HG03196 (cell line): ENCODE results near the gene GATA1.
A peak's percentile ranks its signal among the peaks of the same experiment; 100 is the strongest.

Experiments
- ATAC-seq: cut with Tn5 transposase; IDR thresholded peaks from one replicate; pipeline ENCODE4 v1.9.1; 2021; ENCODE audit not compliant: unreplicated experiment

The GATA1 gene

DNA sequence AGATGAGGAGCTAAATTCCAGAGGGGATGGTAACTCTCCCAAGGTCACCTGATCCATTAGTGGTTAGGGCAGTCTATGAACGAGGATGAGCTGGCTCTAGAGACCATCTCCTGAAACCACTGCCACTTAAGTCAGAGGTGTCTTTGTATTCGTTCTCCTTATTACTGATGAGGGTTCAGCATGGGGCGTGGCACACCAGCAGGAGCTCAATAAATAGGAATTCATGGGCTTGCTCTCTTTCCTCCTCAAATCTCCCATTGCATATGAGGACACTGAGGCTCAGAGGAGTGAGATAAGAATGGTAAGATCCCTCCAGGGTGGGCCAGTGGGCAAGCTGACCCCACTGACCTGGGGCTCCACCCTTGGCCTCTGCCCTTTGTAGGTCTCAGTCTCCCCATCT lies 1.7 kb upstream of the GATA1 start:
- no peak for ATAC-seq

DNA sequence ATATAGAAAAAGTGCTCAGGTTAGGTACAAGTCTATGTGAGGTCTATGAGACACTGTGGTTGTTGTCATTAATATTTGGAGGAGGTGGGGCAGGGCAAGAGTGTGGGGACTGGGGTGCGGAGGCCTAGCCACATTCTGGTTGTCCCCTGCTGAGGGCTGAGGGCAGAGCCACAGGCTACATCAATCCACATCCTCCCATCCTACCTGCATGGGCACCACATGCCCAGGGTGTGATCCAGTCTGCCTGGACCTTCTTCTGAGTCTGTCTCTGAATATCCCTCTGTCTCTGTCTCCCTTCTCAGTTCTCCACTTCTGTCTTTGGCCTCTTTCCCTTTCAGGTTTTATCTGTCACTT lies 1.2 kb upstream of the GATA1 start:
- ATAC-seq: no peak

DNA sequence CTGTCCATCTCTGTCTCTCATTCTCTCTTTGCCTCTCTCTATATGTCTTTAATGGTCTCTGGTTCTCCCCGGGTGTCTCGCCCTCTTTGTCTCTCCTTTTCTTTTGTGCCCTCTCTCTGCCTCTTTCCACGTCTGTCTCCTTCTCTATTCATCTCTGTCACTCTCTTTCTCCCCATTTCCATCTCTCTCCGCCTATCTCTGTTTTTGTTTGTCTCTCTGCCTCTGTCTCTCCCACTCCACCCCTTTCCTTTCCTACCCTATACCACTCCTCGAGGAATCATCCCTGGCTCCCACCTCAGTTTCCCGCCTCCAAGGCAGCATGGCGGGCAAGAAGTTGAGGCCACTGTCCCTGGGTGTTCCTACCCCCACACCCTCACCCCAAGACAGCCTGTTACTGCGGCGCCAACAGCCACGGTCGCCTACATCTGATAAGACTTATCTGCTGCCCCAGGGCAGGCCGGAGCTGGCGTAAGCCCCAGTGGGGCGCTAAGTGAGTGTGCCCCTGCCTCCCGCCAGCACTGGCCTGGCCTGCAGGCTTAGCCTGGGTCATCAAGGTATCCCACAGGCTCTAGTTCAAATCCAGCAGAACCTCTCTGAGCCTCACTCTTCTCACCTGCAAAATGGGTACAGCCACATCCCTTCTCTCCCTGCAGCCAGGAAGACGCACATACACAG lies 713 bp upstream of the GATA1 start:
- no peak for ATAC-seq

DNA sequence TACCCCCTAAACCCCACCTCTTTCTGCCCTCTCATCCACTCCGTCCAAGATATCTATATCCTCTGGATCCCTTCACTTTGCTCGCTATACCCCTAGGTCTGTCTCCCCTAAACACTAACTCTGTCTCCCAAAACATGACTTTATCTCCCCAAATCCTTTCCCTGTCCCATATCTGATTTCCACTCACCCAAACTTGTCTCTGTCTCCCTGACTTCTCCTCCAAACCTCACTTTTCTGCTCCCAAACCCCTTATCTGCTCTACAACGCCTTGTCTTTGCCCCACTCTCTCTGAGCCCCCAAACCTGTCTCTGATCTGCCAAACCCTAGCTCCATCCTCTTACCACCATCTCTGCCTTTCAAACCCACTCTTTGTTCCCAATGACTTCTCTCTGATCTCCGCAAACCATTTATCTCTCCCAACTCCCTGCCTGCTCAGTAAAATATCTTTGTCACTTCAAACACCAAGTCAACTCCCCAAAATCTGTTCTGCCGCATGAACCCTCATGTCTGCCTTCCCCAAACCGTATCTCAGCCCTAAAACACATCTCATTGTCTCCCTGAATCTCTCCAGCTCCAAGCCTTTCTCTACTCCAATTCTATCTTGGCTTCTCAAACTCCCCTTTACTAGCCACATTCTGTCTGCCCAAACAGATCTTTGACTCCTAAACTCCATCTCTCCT lies 575 bp downstream of the GATA1 start:
- ATAC-seq: no peak

DNA sequence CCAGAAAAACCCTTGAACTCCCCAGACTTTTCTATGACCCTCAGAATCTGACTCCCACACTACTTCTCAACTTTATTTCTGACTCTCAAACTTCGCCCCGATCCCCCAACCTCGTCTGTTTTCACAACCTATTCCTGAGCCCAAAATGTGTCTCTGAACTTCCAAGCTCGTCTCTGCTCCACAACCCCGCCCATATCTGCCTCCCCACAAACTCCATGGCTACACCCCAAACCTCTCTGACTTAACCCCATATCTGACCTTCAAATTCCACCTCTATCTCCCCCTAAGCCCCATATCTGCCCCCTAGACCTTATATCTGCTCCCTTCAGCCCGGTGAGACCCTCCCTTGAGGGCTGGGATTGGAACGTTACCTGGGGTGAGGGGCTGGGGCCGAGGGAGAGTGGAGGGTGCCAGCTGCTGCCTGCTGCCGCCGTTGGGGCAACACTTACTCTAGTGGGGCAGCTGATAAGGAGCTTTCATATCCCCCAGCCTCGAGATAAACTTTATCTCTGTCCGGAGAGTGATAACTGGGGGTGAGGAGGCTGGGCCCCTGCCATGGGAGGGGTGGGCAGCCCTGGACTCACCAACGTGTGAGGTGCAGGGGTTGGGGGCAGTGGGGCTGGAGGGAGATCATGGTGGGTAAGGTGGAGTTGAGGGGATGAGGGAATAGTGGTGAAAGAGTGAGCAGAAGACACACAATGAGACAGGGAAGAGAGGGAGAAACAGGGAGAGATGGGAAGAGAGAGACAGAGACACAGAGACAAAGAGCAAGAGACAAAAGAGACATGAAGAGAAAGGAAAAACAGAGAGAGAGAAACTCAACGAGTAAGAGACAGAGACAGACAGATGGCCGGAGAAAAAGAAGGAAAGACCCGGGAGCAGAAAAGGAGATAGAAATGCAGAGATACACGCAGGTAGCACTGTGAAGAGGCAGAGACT lies 1.4 kb downstream of the GATA1 start:
- ATAC-seq: no peak

DNA sequence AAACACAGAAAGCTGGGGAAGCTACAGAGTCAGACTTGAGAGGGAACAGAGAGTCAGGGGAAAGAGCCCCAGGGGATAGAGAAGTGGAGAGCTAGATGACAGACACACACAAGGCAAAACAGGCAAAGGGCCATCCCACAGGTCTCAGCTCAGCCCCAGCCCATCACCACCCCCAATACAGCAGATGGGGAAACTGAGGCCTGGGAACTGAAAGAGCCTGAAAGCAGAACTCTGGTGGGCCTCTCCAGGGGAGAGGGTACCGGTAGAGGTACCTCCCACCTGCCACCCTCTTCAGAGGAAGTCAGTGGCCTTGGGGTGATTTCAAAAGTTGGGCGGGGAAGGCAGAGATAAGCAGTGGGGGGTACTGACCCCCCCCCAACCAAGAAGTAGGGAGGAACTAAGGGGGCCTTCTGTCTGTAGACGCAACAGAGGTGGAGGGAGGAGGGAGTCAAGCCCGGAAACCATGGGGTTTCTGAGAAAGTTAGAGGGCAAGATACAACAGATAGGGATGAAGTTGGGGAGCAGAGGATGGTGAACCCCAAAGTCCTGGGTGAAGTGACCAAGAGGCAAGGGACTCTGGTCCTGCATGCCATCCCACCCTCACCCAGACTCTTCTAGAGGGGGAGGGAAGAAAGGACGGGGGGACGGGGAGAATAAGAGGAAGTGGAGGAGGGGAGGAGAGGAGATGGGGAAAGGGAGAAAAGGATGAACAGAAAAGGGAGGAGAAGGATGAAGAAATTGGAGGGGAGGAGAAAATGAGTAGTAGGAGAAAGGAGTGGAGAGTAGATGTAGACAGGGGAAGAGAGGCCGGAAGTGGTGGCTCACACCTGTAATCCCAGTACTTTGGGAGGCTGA lies 3.2 kb downstream of the GATA1 start:
- no peak for ATAC-seq

DNA sequence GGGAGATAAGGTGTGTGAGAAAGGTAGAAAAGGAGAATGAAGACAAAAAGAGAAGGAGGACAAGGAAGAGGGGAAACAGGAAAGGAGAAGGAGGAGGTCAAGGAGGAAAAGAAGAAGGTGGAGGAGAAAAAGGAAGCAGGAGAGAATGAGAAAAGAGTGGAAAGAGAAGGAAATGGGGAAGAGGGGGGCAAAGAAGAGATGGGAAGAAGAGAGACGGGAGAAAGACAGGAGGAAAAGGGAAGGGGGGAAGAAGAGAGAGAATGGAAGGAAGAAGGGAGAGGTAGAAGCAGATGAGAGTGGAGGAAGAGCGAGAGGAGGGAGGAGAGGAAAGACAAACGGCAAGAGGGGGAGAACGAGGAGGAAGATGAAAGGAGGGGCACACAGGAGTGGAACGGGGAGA lies 4.1 kb downstream of the GATA1 start:
- ATAC-seq: no peak

DNA sequence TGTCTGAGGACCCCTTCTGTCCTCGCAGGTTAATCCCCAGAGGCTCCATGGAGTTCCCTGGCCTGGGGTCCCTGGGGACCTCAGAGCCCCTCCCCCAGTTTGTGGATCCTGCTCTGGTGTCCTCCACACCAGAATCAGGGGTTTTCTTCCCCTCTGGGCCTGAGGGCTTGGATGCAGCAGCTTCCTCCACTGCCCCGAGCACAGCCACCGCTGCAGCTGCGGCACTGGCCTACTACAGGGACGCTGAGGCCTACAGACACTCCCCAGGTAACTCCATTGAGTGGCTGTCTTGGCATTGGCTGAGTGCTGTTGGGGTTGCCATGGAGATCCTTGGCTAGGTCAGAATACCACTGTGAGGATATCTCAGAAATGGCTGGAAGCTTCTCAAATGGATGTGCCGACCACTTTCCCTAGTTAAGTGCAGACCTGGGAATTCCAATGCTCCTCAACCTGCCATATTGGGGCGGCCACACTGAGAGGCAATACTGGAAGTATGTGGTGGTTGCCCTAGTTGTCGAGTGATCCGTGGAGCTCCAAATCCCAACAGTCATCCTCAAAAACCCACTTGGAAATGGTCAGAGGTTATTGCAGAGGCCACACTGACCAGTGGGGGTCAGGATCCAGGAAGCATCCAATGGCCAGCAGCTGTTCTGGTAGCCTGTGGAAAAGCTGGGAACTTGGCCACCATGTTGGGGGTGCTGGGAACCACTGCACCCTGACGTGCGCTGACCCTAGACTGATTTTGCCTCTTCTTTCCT lies 4.9 kb downstream of the GATA1 start:
- no peak for ATAC-seq

DNA sequence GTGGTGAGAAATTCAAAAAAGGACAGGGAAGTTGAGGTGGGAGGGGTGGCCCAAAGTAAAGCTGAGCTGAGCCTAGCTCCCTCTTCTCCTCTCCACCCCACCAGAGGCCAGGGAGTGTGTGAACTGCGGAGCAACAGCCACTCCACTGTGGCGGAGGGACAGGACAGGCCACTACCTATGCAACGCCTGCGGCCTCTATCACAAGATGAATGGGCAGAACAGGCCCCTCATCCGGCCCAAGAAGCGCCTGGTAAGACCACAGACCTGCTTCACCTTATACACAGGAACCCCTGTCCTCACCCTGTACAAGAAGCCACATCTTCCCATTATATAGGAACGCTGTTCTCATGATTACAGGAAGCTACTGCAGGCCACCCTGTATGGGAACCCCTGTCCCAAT lies 5.8 kb downstream of the GATA1 start:
- no peak for ATAC-seq

DNA sequence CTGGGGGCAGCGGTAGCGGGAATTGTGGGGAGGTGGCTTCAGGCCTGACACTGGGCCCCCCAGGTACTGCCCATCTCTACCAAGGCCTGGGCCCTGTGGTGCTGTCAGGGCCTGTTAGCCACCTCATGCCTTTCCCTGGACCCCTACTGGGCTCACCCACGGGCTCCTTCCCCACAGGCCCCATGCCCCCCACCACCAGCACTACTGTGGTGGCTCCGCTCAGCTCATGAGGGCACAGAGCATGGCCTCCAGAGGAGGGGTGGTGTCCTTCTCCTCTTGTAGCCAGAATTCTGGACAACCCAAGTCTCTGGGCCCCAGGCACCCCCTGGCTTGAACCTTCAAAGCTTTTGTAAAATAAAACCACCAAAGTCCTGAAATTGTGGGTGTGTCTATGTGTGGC lies 7.5 kb downstream of the GATA1 start:
- no peak for ATAC-seq

DNA sequence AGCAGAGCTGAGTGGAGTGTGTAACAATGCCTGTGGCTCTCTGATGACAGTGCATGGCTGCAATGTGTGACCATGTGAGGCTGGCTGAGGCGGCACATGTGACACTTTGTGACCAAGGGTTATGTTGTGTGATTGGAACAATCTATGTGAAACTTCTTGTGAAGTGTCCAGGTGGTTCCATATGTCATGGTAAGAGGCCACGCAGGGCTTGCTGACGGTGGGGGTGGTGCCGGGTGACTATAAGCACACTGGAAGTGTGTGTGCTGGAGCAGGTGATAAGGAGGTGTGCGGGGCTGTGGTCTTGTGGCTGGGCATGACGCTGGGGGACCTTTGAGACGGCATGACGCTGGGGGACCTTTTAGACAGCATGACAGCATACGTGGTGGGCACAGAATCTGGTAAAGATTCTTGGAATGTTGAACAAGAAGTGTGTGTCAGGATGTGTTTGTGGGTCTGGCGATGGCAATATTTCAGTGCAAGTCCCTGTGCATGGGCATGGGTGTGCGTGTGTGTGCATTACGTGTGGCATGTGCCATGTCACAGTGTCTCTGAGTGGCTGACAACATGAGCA lies 8.0 kb downstream of the GATA1 start:
- no peak for ATAC-seq

DNA sequence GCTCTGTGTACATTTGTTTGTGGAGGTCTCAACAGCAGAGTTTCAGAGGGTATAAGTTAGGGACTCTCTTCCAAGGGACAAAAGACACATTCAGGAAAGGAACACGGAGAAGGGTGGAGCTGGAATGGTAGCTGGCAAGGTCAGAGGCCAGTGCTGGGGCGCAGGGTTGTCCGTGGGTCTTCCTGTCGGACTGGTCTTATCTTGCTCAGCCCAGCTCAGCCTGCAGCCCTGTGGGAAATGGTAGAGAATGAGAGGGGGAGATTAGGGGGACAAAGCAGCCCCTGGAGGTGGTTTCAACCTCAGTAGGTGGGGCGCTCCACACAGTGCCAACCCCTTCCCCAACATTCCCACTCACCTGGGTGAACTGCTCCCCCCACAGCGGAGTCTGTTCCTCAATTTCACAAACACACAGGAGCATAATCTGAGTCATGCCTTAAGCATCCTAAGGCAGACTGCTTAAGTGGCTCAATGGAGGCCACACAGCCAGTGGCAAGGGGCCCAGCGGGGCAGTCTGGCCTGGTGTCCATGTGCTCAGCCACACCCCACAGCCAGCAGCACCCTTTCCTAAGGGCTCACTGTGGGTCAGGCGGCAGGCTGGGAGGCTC lies 8.6 kb downstream of the GATA1 start:
- ATAC-seq: no peak

DNA sequence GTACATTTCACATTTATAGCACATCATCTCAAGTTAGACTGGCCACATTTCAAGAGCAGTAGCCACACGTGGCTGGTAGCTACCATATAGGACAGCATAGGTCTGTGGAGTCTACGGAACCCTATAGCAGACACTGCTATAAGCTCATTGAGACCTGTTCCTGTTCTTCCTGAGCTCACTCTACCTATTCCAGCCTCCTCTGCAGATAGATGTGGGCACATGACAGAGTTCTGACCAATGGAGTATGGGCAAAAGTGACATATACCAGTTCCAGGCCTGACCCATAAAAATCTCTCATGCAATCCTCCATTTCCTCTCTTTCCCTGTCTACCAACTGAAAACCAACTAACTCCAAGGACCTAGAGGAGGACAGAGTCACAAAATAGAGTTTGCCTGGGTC lies 11.9 kb downstream of the GATA1 start:
- no peak for ATAC-seq

DNA sequence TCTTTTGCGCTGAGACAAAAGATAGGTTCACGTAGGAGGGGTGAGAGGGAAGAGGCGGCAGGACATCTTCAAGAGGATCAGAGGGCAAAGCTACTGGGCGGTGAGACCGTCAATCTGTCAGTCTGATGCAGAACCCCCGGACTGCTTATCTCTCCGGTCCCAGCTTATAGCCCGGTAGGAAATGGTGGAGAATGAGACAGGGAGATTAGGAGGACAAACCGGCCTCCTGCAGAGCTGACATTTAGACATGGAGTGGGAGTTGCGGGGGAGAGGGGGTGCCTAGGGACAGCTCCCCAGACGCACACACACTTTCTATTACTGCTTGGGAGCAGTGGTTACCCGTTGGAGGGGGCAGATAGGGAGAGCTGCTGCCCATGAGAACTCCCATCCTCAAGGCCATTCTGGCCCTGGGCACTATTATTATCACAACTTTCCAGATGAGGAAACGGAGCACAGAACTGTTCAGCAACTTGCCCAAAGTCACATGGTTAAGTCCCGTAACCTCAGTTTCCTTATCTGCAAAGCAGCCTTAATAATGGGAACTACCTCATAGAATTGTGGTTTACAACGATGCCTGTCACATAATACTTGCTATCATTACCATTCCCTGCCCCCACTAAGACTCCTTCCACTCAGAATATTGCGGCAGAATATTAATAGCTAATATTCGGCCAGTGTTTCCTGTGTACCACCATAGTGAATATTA lies 14.3 kb downstream of the GATA1 start:
- ATAC-seq: no peak

DNA sequence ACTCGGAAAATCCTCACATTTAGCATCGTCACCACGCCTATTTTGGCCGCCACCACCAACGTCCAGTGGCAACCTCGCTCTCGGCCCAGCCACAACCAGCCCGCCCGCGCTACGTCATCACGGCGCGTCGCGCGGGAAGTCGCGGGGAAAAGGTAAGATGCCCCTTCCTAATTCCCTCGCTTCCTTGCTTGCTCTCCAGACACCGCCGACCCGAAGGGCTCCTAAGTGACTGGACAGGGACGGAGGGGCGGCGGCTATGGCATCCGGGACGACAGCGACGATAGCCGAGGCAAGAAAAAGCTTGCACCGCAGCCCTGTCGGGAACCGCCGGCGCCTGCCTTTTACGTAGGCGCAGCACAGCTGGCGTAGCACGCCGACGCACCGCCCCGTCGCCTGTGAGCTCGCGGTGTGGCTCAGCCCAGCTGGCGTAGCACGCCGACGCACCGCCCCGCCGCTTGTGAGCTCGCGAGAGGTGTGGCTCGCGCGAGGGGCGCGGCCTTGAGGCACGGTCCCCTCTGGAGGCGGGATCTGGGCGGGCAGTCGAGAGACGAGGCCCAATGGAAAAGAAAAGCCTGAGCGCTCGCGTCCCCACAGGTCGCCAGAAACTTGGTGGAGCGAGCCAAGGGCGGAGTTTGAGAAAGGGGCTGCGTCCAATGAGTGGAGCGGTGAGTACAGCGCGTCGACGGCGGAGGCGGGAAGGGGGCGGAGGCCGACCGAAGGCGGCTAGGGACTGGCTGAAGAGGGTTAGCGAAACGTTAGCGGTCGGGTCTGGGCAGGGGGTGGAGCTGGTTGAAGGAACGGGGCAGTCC lies 15.1 kb downstream of the GATA1 start, which contains the start of gene HDAC6:
TSS of gene HDAC6 (plus strand) at position 788 of the 809 bp plus-strand sequence. CDS start 626 bp downstream, outside the sequence.
- ATAC-seq: peak; percentile 88

DNA sequence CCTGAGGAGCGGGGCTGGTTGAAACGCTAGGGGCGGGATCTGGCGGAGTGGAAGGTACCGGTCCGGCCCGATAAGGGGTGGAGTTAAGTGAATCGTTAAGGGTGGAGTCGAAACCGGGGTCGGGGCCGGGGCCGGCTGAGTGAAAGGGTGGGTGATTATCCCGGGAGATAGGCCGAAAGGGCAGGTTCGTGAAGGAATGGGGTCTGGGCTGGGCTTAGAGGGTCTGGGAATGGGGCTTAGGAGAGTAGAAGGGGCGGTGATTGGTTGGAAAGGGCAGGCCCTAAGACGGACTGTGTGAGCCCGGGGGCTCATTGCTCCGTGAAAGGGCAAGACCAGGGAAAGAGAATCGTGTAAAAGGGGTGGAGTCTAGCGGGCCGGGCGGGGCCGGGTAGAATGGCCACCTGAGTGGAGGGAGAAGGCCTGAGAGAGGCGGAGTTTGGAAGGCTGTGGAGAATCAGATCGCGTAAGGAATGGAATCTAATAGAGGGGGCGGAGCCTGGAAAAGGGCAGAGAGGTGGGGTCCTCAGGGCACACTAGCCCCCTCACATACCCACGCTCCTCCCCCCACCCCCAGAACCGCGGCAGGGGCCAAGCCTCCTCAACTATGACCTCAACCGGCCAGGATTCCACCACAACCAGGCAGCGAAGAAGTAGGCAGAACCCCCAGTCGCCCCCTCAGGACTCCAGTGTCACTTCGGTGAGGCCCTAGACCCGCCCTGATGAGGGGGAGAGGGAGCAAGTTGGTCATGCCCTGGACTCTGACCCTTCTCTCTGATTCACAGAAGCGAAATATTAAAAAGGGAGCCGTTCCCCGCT lies 15.9 kb downstream of the GATA1 start:
- ATAC-seq: peak; percentile 44

DNA sequence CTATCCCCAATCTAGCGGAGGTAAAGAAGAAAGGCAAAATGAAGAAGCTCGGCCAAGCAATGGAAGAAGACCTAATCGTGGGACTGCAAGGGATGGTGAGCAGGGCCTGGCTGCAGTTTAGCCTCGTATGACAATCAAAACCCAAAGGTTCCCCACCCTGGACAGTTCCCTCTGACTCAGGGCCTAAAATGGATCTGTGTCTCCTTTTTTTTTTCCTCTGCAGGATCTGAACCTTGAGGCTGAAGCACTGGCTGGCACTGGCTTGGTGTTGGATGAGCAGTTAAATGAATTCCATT lies 16.5 kb downstream of the GATA1 start:
- ATAC-seq: no peak
